Hypothalamus (tissue), 51 donors: Measurements from ENCODE around the gene UGDH.
A peak's percentile ranks its signal among the peaks of the same experiment; 100 is the strongest.
"Not testable (repeated sequence)": the region's sequence is repeated elsewhere in the genome, so short reads cannot be mapped to it uniquely, and the experiment has no call there.

ENCODE experiments used
- DNase-seq, 51 donors: peaks; one replicate each; lab custom pipeline; 2025; lab: John Stamatoyannopoulos, UW

The UGDH gene

DNA sequence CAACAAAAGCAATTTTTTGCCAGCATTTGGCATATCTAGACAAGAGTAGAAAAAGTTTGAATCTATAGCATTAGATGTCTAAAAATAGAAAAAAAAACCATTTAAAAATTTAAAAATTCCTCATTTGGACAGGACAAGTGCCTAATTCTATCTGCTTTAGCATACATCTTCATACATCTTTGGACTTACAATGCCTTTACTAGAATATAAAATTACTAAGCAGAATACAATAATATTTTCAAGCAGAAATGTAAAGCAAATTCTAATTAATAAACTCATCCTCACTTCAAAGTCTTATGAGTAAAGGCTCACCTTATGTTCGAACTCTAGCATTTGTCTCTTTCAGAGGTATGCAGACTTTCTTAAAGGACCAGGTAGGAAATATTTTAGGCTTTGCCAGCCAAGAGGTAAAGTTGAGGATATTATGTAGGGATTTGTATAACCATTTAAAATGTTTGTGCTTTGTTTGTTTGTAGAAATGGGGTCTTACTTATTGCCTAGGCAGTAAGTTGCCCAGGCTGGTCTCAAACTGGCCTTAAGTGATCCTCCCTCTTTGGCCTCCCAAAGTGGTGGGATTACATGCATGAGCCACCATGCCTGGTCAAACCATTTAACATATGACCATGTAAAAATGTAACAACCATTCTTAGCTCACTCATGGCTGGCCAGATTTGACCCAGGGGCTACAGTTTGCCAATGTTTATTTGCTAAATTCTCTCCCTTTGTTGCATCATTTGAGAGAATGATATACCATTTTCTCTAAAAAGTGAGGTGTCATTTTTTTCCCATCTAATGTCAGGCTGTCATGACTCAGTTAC, 29.1 kb downstream of the UGDH start:
- no peak for DNase-seq

DNA sequence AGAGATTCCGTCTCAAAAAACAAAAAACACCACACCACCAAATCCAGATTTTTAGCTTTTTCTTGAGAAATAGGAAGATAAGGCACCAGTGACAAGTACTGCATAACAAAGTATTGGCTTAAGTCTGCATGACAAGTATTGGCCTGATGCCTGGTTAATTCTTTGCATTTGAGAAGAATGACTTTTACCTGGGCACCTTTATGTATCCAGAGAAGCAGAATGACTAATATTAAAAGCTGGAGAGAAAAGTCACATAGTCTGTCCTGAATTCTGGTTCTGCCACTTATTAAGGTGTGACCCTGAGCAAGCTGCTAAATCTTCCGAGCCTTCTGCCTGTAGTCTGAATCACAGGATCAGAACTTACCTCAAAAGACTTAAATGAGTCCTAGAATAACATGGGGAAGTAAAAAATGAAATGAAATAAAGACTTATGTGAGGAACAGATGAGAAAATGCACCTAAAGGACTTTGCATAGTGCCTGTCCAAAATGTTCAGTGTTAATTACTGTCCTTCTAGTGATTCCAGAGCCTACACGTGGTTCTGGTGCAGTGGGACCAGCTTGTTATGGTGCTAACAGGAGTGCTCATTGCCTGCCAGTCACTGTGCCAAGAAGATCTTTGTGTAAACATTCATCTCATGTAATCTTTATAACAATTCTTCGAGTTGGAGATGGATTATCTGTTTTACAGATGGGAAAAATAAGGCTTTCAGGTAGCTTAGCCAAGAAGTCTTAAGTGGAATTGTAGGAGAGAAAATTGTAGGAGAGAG, 31.6 kb downstream of the UGDH start:
- no peak for DNase-seq

- DNase-seq: no peak
Observed at GRCh38 chr4:39494354-39494753, 32.9 kb downstream of the UGDH start.

GRCh38 chr4:39490322-39490721, 36.9 kb downstream of the UGDH start:
- no peak for DNase-seq

- DNase-seq: no peak
Observed at GRCh38 chr4:39486221-39486804, 40.9 kb downstream of the UGDH start.

DNA sequence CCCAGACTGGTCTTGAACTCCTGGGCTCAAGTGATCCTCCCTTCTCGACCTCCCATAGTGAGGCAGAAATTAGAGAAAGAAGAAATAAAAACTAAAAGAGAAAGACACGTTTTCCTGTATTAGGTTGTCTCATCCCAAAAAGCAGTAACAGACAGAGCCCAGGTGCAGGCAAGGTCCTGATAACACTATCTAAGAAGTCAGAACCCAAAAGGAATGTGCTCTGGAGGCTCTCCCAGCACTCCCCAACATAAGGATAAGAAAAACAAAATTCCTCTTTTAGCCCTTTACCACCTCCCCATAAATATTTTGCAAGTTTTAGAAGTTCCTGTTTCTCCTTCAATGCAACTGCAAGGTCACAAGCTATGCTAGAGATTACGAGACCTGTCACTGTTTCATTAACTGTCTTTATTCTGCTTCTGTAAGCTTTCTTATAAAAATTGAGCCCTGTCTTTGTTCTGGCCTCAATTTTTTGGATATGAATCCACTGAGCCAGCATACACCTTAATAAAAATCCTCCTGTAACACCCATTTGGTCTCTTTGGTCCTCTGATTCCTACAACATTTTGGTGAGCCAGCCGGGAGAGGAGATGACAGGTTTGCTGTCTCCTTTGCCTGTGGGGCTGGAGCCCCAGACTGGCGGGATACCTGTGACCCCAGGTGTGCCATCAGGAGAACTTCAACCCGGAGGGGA, 42.5 kb downstream of the UGDH start:
- no peak for DNase-seq

DNA sequence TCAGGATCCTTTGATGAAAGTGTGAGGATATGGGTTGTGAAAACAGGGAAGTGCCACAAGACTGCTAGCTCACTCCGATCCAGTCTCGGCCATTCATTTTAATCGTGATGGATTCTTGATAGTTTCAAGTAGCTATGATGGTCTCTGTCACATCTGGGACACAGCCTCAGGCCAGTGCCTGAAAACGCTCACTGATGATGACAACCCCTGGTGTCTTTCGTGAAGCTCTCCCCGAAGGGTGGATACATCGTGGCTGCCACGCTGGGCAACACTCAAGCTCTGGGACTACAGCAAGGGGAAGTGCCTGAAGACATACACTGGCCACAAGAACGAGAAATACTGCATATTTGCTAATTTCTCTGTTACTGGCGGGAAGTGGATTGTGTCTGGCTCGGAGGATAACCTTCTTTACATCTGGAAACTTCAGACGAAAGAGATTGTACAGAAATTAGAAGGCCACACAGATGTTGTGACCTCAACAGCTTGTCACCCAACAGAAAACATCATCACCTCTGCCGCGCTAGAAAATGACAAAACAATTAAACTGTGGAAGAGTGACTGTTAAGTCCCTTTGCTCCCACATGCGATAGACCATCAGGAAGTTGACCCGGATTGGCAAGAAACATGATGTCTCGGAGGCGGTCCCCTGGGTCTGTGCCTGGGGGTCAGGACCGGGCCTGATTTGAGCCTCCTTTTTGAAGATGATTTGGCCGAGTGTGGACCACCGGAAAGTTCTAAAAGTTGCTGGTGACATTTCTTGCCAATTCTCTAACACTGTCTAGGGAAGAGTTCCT, 46.1 kb downstream of the UGDH start:
- DNase-seq: peak in 1 of 51 donors; percentile 24

GRCh38 chr4:39480251-39480650, 47.0 kb downstream of the UGDH start:
- no peak for DNase-seq

- no peak for DNase-seq
Observed at GRCh38 chr4:39476187-39476895, 50.9 kb downstream of the UGDH start.

DNA sequence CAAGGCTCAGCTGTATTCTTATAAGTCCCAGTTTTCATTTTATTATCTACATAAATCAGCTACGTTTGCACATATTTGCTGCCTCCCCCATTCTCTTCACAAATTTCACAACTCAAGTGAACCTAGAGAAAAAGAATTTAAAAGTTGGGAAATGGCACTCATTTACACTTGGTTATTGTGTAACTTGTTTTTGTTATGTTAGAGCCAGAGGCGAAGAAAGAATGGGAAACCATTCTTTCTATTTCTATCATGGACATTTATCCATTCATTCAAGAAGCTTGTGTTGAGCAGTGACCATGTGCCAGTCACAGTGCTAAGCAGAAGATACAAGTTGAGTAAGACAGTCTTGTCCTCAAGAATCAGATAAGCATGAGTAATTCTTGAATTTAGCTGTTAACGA, 54.8 kb downstream of the UGDH start:
- no peak for DNase-seq

DNA sequence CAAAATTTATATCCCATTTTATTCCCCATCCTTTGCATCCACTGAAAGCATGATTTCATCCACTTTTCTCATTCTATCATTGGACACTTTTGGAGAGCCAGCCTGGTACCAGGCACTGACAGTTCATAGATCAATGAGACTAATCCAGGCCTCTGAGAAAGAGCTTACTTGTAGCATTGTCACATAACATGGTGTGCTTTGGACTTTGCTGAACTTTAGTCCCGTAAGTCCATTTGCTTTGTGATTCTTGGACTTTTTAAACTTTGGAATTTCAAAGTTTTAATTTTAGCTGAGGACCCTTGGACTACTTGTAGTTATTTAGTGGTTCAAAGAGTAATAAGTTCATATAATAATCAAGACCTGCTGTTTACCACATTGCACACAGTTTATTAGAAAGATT, 56.8 kb downstream of the UGDH start:
- DNase-seq: no peak

GRCh38 chr4:39469429-39470077, 57.7 kb downstream of the UGDH start:
- DNase-seq: peak in 10 of 51 donors; percentile 2 to 57 (median 20)

GRCh38 chr4:39467464-39467863, 59.8 kb downstream of the UGDH start:
- DNase-seq: no peak

DNA sequence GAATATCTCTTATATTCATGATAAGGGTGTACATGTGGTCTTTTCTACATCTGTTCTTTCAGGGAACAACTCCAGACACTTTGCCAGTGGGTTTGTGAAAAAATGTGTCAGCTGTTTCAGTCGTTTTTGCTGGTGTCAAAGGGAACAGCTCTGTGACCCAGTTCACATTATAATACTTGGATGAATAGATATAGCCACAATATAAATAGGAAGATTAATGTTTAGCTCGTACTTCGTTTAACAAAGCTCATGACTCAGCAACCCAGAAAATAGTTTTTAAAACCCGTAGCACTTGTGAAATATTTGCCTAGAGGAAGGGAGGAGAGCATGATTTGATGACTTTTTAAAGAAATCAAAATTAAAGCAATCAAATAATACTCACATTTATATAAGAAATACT, 60.5 kb downstream of the UGDH start:
- DNase-seq: no peak

DNA sequence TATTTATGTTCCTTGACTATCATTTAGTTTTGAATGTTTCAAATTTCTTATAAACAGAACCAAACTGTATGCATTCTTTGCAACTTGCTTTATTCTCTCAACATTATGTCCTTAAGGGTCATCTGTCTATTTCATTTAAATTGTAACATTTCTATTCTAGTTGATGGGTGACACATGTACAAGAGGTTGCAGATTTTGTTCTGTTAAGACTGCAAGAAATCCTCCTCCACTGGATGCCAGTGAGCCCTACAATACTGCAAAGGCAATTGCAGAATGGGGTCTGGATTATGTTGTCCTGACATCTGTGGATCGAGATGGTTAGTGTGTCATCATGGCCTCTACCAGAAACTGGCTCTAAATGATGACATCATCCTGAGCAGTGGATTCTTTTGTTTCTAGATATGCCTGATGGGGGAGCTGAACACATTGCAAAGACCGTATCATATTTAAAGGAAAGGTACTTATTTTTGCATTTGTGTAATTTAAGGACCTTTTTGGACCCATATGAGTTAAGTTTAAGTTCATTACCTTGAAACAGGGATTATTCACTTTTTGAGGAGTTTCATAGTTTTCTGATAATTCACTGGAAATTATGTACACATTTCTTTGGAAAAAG, 62.2 kb downstream of the UGDH start:
- DNase-seq: peak in 1 of 51 donors; percentile 12

DNA sequence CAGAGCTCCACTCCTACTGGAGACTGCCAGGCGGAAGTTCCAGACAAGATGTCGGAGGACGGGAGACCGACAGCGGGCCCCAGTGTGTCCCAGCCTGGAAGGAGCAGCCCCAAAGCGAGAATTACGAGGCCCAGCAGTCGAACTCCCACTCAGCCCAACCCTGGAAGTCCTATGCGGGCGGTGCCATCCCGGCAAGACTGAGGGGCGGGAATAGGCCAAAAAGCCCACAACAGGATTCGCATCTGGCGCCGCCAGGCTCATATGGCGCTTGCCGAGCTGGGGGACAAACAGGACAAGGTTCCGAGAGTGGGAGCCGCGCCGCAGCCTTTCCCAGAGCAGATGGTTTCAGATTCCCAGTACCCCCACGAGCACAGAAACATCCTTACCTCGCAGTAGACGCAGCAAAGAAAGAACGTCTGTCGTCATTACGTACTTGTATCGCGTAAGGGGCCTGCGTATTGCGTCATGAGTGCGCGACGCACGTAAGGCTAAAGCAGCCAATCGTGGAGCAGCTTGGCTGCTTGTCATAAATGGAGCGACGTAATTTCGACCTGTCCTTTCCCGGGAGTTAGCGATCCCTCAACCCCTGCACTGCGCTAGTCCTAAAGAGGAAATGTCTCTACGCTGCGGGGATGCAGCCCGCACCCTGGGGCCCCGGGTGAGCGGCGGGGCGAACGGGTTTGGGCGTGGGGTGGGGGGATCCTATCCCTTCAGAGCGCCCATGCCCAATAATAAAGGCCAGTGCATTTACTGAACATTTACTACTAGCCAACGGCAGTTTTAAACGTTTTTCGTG, 68.5 kb downstream of the UGDH start, which contains the start of the genes LIAS and RPL9:
TSS of gene LIAS (plus strand) at position 552 of the 796 bp plus-strand sequence. CDS start at position 614, 62 bp downstream.
TSS of gene RPL9 (minus strand) at position 418 of the 796 bp plus-strand sequence. CDS start 483 bp downstream, outside the sequence.
- DNase-seq: peak; percentile 65 to 98 (median 85)

- DNase-seq: not testable (repeated sequence)
Observed at GRCh38 chr4:39458161-39458504, 69.1 kb downstream of the UGDH start.
